Measurements from ENCODE around the gene ZNF594. TPM values are rescaled to one million over a fixed set of nuclear protein-coding genes. Genes with fewer than 3 reads are reported as not detected.
"Not testable (repeated sequence)": the region's sequence is repeated elsewhere in the genome, so short reads cannot be mapped to it uniquely, and the experiment has no call there.

ZNF594 gene
- total RNA-seq, 2 experiments from 2014 or later, result 2.2 to 3.1 TPM

DNA sequence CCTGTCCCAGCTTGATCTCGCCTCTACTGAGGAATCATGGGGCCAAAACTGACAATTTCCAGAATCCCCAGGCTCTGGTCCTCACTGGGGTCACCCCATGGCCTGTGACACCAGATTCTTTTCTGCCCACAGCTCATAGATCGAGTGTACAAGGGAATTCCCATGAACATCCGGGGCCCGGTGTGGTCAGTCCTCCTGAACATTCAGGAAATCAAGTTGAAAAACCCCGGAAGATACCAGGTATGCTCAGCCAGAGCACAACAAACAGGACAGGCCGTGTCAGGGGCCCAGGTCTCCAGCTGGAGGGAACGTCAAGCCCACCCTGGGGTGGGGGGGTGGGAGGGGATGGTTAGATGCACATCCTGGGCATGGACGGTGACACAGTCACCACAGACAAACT is 58.4 kb downstream of the ZNF594 start:
- TF ChIP-seq, protein P1, sequence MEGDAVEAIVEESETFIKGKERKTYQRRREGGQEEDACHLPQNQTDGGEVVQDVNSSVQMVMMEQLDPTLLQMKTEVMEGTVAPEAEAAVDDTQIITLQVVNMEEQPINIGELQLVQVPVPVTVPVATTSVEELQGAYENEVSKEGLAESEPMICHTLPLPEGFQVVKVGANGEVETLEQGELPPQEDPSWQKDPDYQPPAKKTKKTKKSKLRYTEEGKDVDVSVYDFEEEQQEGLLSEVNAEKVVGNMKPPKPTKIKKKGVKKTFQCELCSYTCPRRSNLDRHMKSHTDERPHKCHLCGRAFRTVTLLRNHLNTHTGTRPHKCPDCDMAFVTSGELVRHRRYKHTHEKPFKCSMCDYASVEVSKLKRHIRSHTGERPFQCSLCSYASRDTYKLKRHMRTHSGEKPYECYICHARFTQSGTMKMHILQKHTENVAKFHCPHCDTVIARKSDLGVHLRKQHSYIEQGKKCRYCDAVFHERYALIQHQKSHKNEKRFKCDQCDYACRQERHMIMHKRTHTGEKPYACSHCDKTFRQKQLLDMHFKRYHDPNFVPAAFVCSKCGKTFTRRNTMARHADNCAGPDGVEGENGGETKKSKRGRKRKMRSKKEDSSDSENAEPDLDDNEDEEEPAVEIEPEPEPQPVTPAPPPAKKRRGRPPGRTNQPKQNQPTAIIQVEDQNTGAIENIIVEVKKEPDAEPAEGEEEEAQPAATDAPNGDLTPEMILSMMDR (IDR thresholded peaks at IDR 0.05), result no peak
- Mint-ChIP-seq H3K4me1 (ENCODE audit: low read depth) (no peaks in the 10 kb centered on the region), H3K9me3 (no peaks in the 10 kb centered on the region), H3K36me3 (ENCODE audit: low read depth) (no peaks in the 10 kb centered on the region), H3K4me3 (no peak overlapping the region), H3K27ac (no peak overlapping the region), H3K27me3 (peaks cover 3% of the 10 kb centered on the region)
- intact Hi-C loops (cut with DNase I, micrococcal nuclease), result no loop called here
- POLR2A ChIA-PET, result no interaction called here
- H3K9me3 ChIP-seq (ENCODE audit: control insufficient read depth in 1 of 2, insufficient read depth in 1 of 2, low read length in 2 of 2), result no peaks in the 10 kb centered on the region
- CTCF ChIA-PET, result no interaction called here
- no peak overlapping the region for H3K27ac ChIP-seq (ENCODE audit: low read depth in 1 of 2, low read length in 2 of 2)
- H3K4me3 ChIP-seq (ENCODE audit: low read length), result no peak overlapping the region
- H3K4me1 ChIP-seq (ENCODE audit: insufficient read depth, low read length), result no peaks in the 10 kb centered on the region
- H3K27me3 ChIP-seq (ENCODE audit: control insufficient read depth in 1 of 2, insufficient read depth in 2 of 2, low read length in 2 of 2), result no peaks in the 10 kb centered on the region
- DNase-seq (no peak), ATAC-seq (ENCODE audit: poor library complexity) (no peak)
- no peaks in the 10 kb centered on the region for H3K36me3 ChIP-seq (ENCODE audit: insufficient read depth, low read length)

GRCh38 chr17:5132503-5133225 is 59.0 kb downstream of the ZNF594 start:
- H3K4me3 Mint-ChIP-seq; DNase-seq; intact Hi-C loops (cut with DNase I, micrococcal nuclease); H3K4me1 Mint-ChIP-seq (ENCODE audit: low read depth); H3K27ac ChIP-seq (ENCODE audit: low read depth in 1 of 2, low read length in 2 of 2); H3K27me3 ChIP-seq (ENCODE audit: control insufficient read depth in 1 of 2, insufficient read depth in 2 of 2, low read length in 2 of 2); H3K4me1 ChIP-seq (ENCODE audit: insufficient read depth, low read length); H3K27me3 Mint-ChIP-seq; ATAC-seq (ENCODE audit: poor library complexity); POLR2A ChIA-PET; CTCF ChIA-PET; H3K4me3 ChIP-seq (ENCODE audit: low read length); H3K9me3 Mint-ChIP-seq; H3K36me3 Mint-ChIP-seq (ENCODE audit: low read depth); H3K9me3 ChIP-seq (ENCODE audit: control insufficient read depth in 1 of 2, insufficient read depth in 1 of 2, low read length in 2 of 2); H3K36me3 ChIP-seq (ENCODE audit: insufficient read depth, low read length); H3K27ac Mint-ChIP-seq: not testable (repeated sequence)

- H3K27ac Mint-ChIP-seq; H3K4me1 Mint-ChIP-seq (ENCODE audit: low read depth): not testable (repeated sequence)
- DNase-seq, result peak in 1 of 14 experiments; percentile 28
These were observed 59.7 kb downstream of the ZNF594 start for GRCh38 chr17:5131799-5132502.

DNA sequence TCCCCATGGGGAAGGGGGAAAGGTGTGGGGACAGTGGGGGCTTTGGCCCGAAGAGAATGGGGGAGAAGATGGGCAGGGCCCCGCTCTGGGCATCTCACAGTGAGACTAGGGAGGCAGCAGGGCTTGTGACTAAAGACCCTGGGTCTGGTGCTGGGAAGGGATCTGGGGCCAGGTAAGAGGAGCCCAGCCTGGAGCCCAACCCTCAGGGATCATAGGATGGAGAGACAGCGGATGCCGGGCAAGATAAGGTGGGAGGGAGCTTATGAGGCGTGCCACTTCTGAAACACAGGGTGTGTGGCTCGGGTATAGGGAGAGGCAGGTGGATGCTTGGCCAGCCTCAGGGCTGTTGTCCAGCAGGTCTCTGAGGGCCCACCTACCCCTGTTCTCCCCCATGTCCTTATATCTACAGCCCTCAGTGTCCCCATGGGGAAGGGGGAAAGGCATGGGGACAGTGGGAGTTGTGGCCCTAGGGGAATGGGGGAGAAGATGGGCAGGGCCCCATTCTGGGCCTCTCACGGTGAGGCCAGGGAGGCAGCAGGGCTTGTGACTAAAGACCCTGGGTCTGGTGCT is 60.4 kb downstream of the ZNF594 start:
- Histone ChIP-seq H3K9me3 (ENCODE audit: control insufficient read depth in 1 of 2, insufficient read depth in 1 of 2, low read length in 2 of 2) (no peaks in the 10 kb centered on the region), H3K36me3 (ENCODE audit: insufficient read depth, low read length) (no peaks in the 10 kb centered on the region), H3K27me3 (ENCODE audit: control insufficient read depth in 1 of 2, insufficient read depth in 2 of 2, low read length in 2 of 2) (no peaks in the 10 kb centered on the region), H3K4me1 (ENCODE audit: insufficient read depth, low read length) (no peaks in the 10 kb centered on the region), H3K4me3 (ENCODE audit: low read length) (no peak overlapping the region), H3K27ac (ENCODE audit: low read depth in 1 of 2, low read length in 2 of 2) (no peak overlapping the region)
- Mint-ChIP-seq H3K27me3 (peaks cover 14% of the 10 kb centered on the region), H3K4me1 (ENCODE audit: low read depth) (no peaks in the 10 kb centered on the region), H3K36me3 (ENCODE audit: low read depth) (no peaks in the 10 kb centered on the region), H3K4me3 (no peak overlapping the region), H3K9me3 (no peaks in the 10 kb centered on the region), H3K27ac (no peak overlapping the region)
- ChIA-PET CTCF (no interaction called here), POLR2A (no interaction called here)
- ATAC-seq (ENCODE audit: poor library complexity) (no peak), DNase-seq (no peak)
- TF ChIP-seq, protein P1 (IDR thresholded peaks at IDR 0.05), result no peak
- intact Hi-C loops (cut with DNase I, micrococcal nuclease), result no loop called here

More at GRCh38 chr17:5131799-5132502, 59.7 kb downstream of the ZNF594 start:
- H3K27ac ChIP-seq (ENCODE audit: low read depth in 1 of 2, low read length in 2 of 2); H3K4me1 ChIP-seq (ENCODE audit: insufficient read depth, low read length); intact Hi-C loops (cut with DNase I, micrococcal nuclease); H3K4me3 ChIP-seq (ENCODE audit: low read length); H3K4me3 Mint-ChIP-seq; H3K9me3 ChIP-seq (ENCODE audit: control insufficient read depth in 1 of 2, insufficient read depth in 1 of 2, low read length in 2 of 2); POLR2A ChIA-PET; H3K27me3 Mint-ChIP-seq; H3K36me3 ChIP-seq (ENCODE audit: insufficient read depth, low read length); CTCF ChIA-PET; H3K27me3 ChIP-seq (ENCODE audit: control insufficient read depth in 1 of 2, insufficient read depth in 2 of 2, low read length in 2 of 2); H3K9me3 Mint-ChIP-seq; ATAC-seq (ENCODE audit: poor library complexity); H3K36me3 Mint-ChIP-seq (ENCODE audit: low read depth): not testable (repeated sequence)

GRCh38 chr17:5130687-5131086 is 61.0 kb downstream of the ZNF594 start:
- H3K27ac Mint-ChIP-seq; intact Hi-C loops (cut with DNase I, micrococcal nuclease); H3K9me3 ChIP-seq (ENCODE audit: control insufficient read depth in 1 of 2, insufficient read depth in 1 of 2, low read length in 2 of 2); H3K9me3 Mint-ChIP-seq; H3K4me3 ChIP-seq (ENCODE audit: low read length); H3K27me3 ChIP-seq (ENCODE audit: control insufficient read depth in 1 of 2, insufficient read depth in 2 of 2, low read length in 2 of 2); H3K4me3 Mint-ChIP-seq; CTCF ChIA-PET; H3K4me1 ChIP-seq (ENCODE audit: insufficient read depth, low read length); H3K36me3 Mint-ChIP-seq (ENCODE audit: low read depth); H3K27ac ChIP-seq (ENCODE audit: low read depth in 1 of 2, low read length in 2 of 2); ATAC-seq (ENCODE audit: poor library complexity); POLR2A ChIA-PET; H3K4me1 Mint-ChIP-seq (ENCODE audit: low read depth); H3K36me3 ChIP-seq (ENCODE audit: insufficient read depth, low read length): not testable (repeated sequence)
- peaks cover 20% of the 10 kb centered on the region for H3K27me3 Mint-ChIP-seq
- peak in 1 of 14 experiments; percentile 15 for DNase-seq
